ENCODE measurements around the gene RASSF3.

The RASSF3 gene

DNA sequence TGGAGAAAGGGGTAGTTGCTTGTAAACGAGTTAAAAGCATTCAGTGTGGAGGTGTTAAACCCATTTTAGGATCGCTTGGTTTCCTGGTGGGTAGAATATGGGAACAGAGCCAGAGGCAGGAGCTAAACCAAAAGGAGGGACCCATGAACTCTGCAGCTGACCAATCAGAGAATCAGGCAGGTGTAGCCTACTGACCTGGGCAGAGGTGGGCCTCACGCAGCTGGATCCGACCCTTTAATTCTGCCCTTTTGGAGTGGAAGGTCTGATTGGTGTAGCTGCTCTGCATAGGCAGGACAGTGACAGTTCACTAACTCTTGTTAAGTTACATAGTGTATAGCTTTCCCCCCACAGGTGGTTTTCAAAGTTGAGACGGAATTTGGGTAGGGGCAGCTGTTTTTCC, 85.3 kb downstream of the RASSF3 start:
- DNase-seq, result no peak

DNA sequence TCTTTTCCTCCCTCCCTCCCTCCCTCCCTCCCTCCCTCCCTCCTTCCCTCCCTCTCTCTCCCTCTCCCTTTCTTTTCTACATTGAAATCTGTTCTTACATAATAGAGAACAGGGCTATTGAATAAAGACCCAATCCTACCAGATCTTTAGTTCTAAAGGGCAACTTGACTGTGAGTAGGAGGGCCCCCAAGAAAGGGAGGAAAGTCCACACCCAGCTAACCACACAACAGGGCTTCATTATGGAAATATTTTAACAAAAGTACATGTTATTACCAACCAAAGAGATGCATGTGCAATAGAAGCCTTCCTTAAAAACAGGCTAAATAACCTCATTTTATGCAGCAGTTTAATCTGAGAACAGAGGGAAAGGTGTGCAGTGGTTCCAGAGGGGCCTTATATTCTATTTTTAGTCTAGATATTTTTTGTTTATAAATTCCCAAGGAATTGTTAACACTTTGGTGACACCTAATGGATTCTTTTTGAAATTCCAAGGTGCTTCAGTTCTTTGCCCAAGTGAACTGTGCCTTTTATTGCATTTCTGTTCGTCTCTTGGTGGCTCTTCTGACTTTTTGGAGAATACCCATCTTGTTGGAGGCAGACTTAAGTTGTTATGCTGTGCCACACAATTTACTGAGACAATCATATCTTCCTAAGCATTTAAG, 85.9 kb downstream of the RASSF3 start:
- DNase-seq, result no peak

DNA sequence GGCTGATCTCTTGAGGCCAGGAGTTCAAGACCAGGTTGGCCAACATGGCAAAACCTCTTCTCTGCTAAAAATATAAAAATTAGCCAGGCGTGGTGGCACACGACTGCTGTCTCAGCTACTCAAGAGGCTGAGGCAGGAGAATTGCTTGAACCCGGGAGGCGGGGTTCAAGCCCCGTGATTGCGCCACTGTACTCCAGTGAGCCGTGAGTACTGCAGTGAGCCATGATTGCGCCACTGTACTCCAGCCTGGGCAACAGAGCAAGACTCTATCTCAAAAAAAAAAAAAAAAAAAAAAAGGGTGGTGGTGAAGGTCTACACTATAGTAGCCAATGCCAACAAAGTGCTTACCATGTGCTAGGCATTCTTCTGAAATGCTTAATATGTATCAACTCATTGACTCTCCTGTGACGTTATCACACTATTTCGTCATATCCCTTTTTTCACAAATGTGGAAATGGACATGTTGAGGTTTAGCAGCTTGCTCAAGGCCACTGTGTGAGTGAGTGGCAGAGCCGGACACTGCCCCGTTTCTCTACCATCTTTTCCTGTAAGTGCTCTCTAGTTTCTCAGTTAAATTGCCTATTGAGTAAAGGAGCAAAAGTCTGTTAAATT, 89.3 kb downstream of the RASSF3 start:
- DNase-seq, result no peak

DNA sequence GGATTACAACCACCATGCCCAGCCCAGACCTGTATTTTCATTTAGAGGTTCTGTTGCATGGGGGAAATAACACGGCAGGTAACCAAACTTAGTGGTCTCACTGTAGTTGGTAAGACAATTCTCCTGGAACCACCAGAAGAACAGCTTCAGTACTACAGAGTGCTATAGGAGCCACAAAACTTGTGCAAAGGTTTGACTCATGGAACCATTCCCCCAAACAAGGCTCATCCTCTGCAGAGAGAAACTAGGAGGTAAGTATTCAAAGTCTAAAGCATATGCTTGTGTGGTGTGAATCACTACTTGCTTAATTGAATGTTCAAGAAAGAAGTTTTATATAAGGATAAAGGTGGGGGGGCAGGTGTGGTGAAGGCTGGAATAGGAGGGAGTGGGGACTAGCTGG, 90.2 kb downstream of the RASSF3 start:
- no peak for DNase-seq

DNA sequence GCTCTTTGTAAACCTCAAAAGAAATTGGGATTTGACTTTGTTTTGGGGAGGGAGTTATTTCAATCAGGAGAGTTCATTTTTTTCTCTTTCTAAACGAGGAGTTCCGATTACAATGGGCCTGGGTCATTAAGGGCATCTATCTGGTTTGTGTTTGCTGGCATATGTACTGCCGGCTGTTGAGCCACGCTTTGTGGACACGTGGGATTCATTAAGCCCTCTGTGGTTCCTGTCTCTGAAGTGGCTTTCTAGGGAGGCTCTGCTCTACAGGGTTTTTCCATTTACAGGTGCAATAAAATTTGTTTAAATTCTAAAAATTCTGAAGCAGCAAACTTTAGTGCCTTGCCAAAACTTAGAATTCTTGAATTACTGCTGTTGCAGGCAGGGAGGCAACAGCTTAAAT, 91.0 kb downstream of the RASSF3 start:
- DNase-seq, result no peak

DNA sequence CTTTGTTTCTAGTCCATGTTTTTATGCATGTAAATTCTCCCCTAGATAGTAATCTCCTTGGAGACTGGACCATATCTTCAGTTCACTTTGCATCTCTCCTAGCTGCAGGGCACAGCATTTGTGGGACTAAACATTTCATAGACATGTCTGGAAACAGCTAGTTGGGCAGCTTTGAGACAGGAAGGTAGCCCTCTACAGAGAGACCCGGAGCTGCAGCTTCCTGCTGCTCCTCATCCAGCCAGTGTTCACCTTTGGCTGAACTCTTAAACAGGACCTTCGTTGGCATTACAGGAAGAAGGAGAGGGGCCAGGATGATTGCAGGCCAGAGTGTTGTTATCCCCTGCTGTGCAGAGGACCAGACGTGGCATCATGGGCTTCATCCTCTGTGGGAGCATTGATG, 96.0 kb downstream of the RASSF3 start:
- DNase-seq, result no peak

DNA sequence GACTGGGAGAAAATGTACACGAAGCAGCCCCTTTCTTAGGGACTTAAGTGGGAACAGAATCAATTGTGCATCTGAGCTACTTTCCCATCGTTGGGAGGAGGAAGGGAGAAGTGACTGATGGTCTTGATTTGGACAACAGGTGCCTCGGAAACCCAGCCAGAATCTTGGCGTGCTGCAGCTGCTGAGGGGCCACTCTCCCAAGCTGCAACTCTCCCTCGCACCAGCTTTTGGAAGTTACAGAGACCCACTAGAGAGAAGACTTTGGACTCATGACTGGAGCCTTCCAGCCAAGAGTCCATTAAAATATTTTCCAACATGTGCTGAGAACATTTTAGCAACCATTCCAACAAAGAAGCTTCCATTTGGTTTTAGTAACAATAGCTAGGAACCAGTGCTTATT, 96.6 kb downstream of the RASSF3 start:
- no peak for DNase-seq

DNA sequence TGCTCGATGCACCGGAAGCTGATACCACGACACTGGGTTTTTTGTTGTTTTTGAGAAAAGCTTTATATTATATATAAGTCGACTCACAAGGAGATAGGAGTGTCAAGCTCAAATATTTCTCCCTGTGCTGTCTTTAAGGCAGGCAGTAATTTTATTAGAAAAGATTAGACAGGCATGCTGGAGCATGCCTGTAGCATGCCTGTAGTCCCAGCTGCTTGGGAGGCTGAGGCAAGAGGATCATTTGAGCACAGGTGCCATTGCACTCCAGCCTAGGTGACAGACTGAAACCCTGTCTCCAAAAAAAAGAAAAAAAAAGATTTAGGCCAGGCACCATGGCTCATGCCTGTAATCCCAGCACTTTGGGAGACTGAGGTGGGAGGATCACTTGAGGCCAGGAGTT, 97.1 kb downstream of the RASSF3 start:
- no peak for DNase-seq

DNA sequence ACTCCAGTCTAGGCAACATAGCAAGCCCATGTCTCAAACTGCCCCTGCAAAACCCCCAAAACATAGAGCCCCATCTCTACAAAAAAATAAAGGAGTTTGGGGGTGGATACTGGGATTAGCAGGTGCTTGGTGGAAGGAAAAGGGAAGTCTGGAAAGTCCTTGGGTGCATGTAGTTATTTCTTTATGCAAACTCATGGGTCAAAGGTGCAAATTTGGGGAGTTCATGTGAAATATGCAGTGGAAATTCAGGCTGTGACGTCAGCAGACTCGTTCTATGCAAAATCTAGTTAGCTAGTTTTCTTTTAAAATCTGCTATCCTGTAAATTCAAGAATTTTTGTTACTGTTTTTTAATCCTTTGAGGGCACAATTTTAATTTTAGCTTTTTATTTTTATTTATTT, 97.6 kb downstream of the RASSF3 start:
- DNase-seq, result no peak

DNA sequence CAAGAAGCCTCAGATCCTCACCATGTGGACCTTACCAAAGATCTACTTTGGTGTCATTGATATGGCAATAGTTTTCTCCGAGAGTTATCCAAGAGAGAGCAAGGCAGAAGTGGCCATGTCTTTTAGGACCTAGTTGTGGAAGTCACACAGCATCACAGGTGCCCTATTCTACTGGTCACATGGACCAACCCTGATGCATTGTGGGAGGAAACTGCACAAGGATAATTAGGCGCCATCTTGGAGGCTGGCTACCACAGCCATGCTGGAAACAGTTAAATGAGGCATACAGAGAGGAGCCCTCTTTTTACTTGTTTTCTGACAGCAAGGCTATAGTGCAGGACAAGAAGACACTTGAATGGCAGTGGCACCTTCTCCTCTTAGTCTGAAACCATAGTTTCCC, 99.1 kb downstream of the RASSF3 start:
- no peak for DNase-seq

DNA sequence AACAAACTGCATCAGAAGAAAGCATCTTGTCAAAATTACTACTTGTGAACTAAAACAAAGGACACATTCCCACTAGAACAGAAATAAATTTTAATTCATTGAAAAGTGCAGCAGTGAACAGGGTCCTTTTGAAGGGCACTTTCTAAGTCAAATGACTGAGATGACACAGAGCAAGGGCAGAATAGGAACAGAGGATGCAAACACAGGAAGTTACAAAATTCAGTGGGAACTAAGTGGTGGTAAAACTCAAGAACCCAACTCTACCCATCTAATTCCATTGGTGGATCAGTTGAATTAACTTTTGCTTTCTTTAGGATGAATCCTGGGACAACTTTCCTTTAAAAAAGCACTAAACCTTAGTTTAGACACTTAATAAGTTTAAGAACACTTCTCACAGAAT, 103.1 kb downstream of the RASSF3 start:
- DNase-seq, result no peak

DNA sequence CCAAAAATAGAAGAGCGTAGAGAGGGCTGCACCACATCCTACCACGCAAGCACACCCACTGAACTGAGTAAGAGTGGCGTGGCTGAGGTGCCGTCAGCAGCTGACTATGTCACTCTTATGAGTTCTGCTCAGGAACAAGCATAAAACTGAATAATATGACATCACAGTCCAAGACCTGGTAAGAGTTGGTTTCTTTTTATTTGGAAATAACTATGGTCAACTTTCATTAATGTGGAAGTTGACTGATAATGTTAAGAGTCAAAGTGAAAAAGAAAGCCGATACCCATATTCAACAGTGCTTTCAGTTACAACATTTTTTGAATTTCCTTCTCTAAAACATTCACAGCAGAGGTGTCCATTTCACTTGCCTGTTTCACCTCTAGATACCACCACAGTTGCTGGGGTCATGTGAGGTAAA, 104.3 kb downstream of the RASSF3 start:
- DNase-seq, result peak; percentile 12

DNA sequence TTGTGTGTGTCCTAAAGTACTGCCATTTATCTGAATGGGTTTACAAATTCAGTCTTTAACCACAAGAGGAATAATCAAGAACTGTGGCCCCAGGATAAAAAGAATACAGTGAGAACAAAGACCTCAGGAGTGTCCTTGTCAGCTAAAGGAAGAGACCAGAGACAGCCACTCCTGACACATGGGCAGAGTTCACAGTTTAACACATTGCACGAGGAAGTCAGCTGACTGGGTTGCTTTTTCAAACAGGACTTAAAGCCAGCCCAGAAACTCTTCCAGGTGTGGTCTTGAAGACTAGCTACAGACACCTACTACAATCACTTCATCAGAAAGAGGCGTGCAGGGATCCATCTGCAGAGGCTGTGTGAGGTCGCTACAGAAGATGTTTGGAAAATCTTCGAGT, 106.1 kb downstream of the RASSF3 start:
- DNase-seq, result no peak

DNA sequence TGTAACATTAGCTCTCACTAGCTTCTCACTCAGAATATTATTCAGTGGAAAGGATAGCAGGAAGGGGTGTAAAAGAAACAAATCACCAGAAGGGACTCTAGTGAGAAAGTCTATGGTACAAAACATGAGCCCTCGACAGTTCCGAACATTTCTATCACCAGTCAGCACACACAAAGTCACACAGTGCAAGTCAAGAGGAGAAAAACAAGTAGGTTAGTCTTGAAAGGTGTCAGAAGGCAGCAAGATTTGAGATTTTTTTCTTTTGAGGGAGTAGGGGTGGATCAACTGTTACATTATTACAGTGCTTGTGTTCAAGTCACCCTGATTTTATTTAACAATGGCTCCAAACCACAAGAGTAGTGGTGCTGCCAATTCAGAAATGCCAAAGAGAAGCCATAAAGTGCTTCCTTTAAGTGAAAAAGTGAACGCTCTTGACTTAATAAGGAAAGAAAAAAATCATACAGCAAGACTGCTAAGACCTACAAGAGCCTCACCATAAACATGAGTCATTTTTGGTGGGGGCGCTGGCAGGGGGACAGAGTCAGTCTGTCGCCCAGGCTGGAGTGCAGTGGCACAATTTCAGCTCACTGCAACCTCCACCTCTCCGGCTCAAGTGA, 106.7 kb downstream of the RASSF3 start:
- DNase-seq, result no peak

DNA sequence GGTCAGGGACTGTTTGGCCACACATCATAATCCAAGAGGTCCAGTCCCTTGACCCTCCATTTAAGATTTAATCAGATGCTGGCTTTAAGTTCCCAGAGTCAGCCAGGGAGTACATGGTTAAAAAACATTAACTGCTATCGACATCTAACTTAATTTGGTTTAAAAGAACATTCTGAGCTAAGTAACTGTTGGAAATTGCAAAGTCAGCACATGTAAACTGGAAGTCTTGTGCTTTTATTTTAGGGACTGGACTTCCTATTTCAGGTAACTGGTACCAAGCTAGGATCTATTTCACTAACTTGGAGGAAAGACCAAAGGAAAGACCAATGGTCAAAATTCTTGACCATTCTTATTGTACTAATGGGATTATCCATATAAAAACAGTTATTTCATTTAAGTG, 108.4 kb downstream of the RASSF3 start:
- DNase-seq, result no peak

DNA sequence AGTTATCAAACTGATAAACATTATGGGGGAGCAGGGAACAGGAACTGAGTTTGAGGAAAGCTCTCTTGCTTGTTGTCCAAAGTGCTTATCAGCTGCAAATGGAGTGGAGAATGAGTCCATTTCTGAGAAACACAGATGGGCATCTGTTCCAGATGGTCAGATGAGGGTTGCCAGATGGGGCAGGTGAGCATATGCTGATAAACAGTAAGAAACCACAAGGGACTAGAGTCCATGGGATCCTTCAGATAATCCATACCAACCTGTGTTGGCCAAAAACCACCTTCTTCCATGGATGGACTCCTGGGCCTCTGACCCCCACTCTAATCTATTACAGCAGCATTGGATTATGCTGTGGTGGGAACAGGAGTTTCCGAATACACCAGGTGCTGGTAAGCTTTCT, 110.6 kb downstream of the RASSF3 start:
- no peak for DNase-seq

DNA sequence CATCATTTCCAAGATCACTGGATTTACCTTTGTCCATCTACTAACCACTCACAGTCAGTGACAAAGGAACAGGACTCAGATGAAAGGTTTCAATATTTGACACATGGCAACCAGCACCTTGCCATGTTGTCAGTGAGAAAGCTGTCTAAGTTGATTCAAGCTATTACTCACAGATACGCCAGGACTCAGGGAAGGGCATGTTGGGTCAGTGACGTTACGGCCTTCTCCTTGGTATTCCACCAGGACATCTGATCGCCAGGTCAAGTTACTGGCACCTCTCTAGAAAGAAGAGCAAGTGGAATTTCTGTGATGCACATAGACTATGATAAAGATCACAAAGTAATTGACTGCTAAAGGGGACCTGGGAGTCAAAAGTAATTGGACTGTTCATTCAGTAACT, 112.5 kb downstream of the RASSF3 start:
- DNase-seq, result no peak

DNA sequence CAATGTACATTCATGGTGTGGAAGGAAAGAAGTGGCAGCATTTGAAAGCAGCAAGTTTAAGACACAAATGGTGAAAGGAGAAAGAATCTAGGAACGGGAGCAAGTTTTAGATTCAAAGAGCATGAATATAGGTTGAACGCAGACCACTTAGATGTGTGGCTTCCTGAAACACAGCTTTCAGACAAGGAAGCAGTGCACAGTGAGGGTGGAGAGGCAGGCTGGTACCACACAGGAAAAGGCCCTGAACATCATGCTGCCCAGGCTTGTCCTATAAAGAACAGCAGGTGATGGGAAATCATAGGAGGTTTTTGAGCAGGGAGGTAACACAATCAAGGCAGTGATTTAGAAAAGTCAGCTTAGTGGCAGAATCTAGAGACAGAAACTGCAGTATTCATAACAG, 113.3 kb downstream of the RASSF3 start:
- no peak for DNase-seq

DNA sequence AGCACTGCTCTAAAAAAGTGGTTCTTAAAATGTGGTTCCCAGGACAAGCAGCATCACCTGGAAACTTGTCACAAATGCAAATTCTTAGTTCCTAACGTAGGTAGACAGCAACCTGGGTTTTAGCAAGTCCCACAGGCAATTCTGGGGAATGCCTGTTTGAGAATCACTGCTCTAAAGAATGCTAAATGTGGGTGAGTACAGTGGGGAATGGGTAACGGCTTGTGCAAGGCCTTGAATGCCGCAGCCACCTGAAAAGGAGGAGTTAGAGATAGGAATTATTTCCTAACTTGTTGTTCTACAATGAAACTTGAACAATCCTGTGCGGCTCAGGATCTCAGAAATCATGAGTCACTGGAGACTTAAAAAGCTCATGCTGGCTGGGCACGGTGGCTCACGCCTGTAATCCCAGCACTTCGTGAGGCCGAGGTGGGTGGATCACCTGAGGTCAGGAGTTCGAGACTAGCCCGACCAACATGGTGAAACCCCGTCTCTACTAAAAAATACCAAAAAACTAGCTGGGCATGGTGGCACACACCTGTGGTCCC, 114.0 kb downstream of the RASSF3 start:
- no peak for DNase-seq

DNA sequence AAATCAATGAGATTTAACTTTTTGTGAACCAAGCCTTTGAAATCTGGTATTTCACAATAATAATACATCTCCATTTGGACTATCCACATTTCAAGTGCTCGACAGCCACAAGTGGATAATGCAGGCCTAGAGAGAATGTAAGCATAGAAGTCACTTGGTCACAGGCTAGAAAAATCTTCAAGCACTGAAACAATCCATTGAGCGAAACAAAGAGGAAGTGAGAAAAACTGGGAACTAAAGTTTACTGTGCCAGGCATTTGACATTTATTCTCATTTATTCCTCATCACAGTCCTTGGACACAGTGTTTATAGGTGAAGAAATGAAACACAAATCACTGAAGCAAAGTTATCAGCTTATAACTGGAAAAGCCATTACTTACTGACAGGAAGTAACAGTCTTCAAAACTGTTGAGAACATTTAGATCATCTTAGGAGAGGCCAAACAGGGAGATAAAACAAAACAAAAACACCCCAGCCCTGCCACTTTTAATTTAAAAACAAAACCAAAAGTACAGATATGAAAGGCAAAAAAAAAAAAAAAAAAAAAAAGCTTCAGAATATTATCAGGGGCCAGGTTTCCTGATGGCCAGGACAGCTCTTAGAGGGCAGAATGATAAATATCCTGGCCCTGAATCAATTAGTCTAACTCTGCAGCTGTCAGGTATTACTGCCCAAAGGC, 119.8 kb downstream of the RASSF3 start:
- DNase-seq, result no peak

DNA sequence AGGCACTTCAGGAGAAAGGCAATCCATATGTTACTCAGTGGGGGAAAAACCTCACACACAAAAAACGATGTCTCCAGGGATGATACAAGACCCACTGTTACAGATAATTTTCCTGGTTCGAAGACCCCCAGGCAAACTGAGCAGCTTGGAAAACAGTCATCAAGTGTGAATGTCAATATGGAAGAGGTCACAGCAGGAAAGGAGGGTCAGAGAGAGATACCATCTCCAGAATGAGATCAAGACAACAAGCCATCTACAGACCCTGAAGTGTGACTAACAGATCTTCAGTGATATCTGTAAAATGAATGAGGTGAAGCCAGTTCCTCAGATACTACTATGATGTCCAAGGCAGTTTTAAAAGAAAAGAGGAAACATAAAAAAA, 120.3 kb downstream of the RASSF3 start:
- no peak for DNase-seq

DNA sequence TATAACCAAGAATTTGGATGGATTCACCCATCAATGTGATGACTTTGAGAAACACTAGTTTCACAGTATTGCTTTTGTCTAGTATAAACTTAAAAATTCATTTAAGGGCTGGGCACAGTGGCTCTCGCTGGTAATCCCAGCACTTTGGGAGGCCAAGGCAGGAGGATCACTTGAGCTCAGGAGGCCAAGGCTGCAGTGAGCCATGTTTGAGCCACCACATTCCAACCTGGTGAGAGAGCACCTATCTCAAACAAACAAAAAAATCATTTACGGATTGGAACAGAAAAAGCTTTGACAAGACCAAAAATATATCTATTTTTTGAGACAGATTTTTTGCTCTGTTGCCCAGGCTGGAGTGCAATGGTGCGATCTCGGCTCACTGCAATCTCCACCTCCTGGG, 121.4 kb downstream of the RASSF3 start:
- no peak for DNase-seq

DNA sequence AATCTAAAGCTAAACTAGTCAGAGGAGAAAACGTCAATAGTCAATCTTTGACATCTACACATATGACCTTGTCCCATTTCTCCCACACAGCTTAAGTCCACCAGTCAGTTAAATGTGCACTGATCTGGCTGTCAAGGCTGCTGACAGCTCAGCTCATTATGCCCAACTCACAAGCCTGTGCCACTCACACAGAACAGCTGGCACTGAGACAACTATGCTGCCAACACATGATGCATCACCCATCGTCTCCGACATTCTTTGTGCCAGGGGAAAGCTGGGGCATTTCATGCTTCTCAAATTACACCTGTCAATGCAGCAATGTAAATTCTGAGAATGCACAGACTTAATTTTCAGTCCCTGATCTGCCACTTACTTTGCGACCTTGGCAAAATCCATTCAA, 123.6 kb downstream of the RASSF3 start:
- no peak for DNase-seq

DNA sequence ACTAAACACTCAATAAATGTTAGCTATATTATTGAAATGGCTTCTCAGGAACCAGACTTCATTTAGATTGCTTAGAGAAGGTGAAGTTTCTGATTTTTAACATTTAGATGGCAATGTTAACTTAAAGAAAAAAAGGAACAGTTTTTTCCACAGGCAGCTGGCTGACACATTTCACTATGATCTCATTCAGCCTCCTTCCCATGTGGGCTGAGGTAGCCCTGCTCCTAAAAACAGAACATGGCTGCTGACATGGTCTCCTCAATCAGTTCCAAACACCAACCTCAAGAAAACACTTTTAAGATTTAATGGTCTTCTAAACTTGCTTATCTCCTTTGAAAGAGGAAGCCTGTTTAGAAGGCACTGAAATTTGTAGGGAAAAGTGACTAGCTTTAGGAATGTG, 125.1 kb downstream of the RASSF3 start:
- no peak for DNase-seq

Measured in activated CD4-positive, alpha-beta T cell treated with anti-CD3 and anti-CD28 coated beads for 48 hours (primary cell).